ENCODE data around the gene BAD. TPM values are rescaled to one million over a fixed set of nuclear protein-coding genes. Genes with fewer than 3 reads are reported as not detected.

Gene BAD
- total RNA-seq, 1 experiment from 2014 or later, result 23.3 TPM

GRCh38 chr11:64253481-64253880 lies 31.0 kb downstream of the BAD start:
- peak overlapping the region; percentile 19 for H3K4me2 ChIP-seq (ENCODE audit: insufficient read depth, insufficient read length, low read length)
- peaks cover 3% of the 10 kb centered on the region for H3K79me1 ChIP-seq (ENCODE audit: insufficient read depth, low read depth, low read length, poor library complexity, severe bottlenecking)
- H3K27ac ChIP-seq (ENCODE audit: insufficient read length, low read depth, low read length), result no peak overlapping the region
- no peak overlapping the region for H4K5ac ChIP-seq (ENCODE audit: insufficient read length, low read depth, low read length)
- no peak for DNase-seq
- Mint-ChIP-seq H3K9me3 (no peaks in the 10 kb centered on the region), H3K4me3 (peak overlapping the region; percentile 85 to 98; a peak in 4 of 5 replicates), H3K4me1 (peaks cover 26 to 36% of the 10 kb centered on the region in 2 experiments), H3K27me3 (ENCODE audit: low read depth) (no peaks in the 10 kb centered on the region), H3K27ac (peak overlapping the region; percentile 34 to 86 (median 76); a peak in 3 of 7 replicates), H3K36me3 (ENCODE audit: insufficient read depth in 1 of 3, low read depth in 3 of 3) (peaks cover 24 to 44% (median 37%) of the 10 kb centered on the region in 3 experiments; a peak in 6 of 7 replicates)
- H2BK12ac ChIP-seq (ENCODE audit: insufficient read length, low read depth, low read length), result no peak overlapping the region
- no peak overlapping the region for H3K56ac ChIP-seq (ENCODE audit: insufficient read length, low read depth, low read length)
- no peak overlapping the region for H3K23ac ChIP-seq (ENCODE audit: insufficient read length, low read depth, low read length)
- no peaks in the 10 kb centered on the region for H3K9me3 ChIP-seq (ENCODE audit: control insufficient read depth, low read depth, low read length)
- no peak overlapping the region for H2BK20ac ChIP-seq (ENCODE audit: low read depth, low read length, poor library complexity, severe bottlenecking)
- H3K14ac ChIP-seq (ENCODE audit: insufficient read depth, low read length), result no peak overlapping the region
- no peak overlapping the region for H2AFZ ChIP-seq (ENCODE audit: low read length)
- H3K4ac ChIP-seq (ENCODE audit: low read depth, low read length), result no peak overlapping the region
- WGBS (ENCODE audit: extremely low coverage, insufficient read length, low lambda C conversion rate), result no CpG with 5 or more reads among the region's 5 CpGs
- H3K4me1 ChIP-seq (ENCODE audit: insufficient read depth, low read length), result peaks cover 9% of the 10 kb centered on the region; the same call in 1 of the 2 replicates
- H2BK15ac ChIP-seq (ENCODE audit: low read depth, low read length), result no peak overlapping the region
- H3K79me2 ChIP-seq (ENCODE audit: insufficient read depth, low read length), result no peaks in the 10 kb centered on the region; the same call in 1 of the 2 replicates
- H2BK5ac ChIP-seq (ENCODE audit: insufficient read length, low read length), result no peak overlapping the region
- H4K91ac ChIP-seq (ENCODE audit: insufficient read length, low read depth, low read length), result no peak overlapping the region
- no peak overlapping the region for H3K9ac ChIP-seq (ENCODE audit: extremely low read depth, insufficient read length, low read length)
- no peak overlapping the region for H2AK5ac ChIP-seq (ENCODE audit: insufficient read length, low read length)
- peaks cover 16% of the 10 kb centered on the region for H3K23me2 ChIP-seq (ENCODE audit: insufficient read length, low read depth, low read length, poor library complexity, severe bottlenecking)
- no peak overlapping the region for H3K18ac ChIP-seq (ENCODE audit: insufficient read length, low read depth, low read length)
- H3K27me3 ChIP-seq (ENCODE audit: insufficient read depth, low read length), result no peaks in the 10 kb centered on the region
- H3T11ph ChIP-seq (ENCODE audit: low read length), result no peak overlapping the region
- no peaks in the 10 kb centered on the region for H4K20me1 ChIP-seq (ENCODE audit: control insufficient read depth, insufficient read depth, insufficient read length)
- H4K8ac ChIP-seq (replicated peaks; ENCODE audit: insufficient read length, low read depth, low read length), result no peak overlapping the region
- TF ChIP-seq CTCF (conservative IDR thresholded peaks at IDR 0.05), result no peak
- H2BK120ac ChIP-seq (ENCODE audit: low read depth, low read length, poor library complexity, severe bottlenecking), result no peak overlapping the region
